GM06990 (cell line): ENCODE measurements around the gene KCNJ6.

Source experiments
- DNase-seq: peaks from one replicate; pipeline ENCODE4 v3.0.0-alpha.2; 2011; ENCODE audit not compliant: insufficient read length; ENCODE audit errors: extremely low read depth
- H3K27me3 ChIP-seq: replicated peaks from 2 replicates; pipeline ENCODE4 v1.6.0; 2011; ENCODE audit warnings: low read length; ENCODE audit not compliant: control insufficient read depth, insufficient read depth
- H3K36me3 ChIP-seq: 2 replicates; pipeline ENCODE4 v1.5.1; 2011; ENCODE audit warnings: low read length; ENCODE audit not compliant: control insufficient read depth, insufficient read depth
- H3K4me3 ChIP-seq: replicated peaks from 2 replicates; pipeline ENCODE4 v1.5.1; 2011; ENCODE audit warnings: low read depth, mild to moderate bottlenecking, control low read depth, low read length
- TF ChIP-seq, protein P1 (sequence below): IDR thresholded peaks from 2 replicates; pipeline ENCODE4 v1.5.1; 2011; ENCODE audit warnings: low read length, control low read depth, mild to moderate bottlenecking, inconsistent platforms; ENCODE audit not compliant: insufficient read depth, poor library complexity, severe bottlenecking

Gene KCNJ6

DNA sequence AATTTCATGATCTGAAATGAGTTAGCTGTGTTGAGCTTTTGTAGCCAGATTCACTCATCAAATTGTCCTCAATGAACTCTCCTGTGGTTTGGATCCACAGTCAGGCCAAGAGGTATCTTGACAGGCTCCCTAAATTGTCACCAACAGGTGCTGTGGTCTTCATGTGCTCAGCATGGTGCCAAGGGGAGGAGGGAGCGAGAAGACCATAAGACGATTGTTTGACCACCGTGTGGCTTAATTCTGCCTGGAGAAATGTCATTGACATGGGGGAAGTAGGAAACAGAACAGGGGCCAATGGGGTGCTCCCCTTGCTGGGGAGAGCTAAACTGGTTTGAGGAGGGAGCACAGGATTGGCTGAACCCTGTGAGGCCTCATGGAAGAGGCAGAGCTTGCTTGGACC is 219.3 kb downstream of the KCNJ6 start:
- TF ChIP-seq, protein P1, sequence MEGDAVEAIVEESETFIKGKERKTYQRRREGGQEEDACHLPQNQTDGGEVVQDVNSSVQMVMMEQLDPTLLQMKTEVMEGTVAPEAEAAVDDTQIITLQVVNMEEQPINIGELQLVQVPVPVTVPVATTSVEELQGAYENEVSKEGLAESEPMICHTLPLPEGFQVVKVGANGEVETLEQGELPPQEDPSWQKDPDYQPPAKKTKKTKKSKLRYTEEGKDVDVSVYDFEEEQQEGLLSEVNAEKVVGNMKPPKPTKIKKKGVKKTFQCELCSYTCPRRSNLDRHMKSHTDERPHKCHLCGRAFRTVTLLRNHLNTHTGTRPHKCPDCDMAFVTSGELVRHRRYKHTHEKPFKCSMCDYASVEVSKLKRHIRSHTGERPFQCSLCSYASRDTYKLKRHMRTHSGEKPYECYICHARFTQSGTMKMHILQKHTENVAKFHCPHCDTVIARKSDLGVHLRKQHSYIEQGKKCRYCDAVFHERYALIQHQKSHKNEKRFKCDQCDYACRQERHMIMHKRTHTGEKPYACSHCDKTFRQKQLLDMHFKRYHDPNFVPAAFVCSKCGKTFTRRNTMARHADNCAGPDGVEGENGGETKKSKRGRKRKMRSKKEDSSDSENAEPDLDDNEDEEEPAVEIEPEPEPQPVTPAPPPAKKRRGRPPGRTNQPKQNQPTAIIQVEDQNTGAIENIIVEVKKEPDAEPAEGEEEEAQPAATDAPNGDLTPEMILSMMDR = no peak
- Histone ChIP-seq H3K36me3 (no peaks in the 10 kb centered on the region), H3K27me3 (no peaks in the 10 kb centered on the region), H3K4me3 (no peak overlapping the region)
- no peak for DNase-seq

DNA sequence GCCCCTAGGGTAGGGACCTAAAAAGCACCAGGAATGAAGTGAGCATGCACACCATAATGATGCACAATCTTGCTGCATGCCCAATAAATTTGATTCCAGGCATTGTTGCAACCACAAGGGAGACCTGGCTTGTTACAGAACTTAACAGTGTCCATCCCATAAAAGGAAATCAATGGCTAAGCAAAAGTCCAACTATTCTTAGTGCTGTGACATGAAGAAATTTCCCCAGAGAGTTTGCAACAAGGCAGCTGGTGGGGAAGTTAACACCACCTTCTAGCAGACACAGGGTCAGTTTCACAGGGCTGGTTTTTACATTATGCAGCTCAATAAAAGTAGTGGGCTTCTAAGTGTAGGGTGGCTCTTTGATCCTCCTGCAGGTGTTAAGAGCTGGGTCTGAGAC is 221.1 kb downstream of the KCNJ6 start:
- Histone ChIP-seq H3K27me3 (no peaks in the 10 kb centered on the region), H3K4me3 (no peak overlapping the region), H3K36me3 (no peaks in the 10 kb centered on the region)
- no peak for DNase-seq
- TF ChIP-seq, protein P1 = no peak

DNA sequence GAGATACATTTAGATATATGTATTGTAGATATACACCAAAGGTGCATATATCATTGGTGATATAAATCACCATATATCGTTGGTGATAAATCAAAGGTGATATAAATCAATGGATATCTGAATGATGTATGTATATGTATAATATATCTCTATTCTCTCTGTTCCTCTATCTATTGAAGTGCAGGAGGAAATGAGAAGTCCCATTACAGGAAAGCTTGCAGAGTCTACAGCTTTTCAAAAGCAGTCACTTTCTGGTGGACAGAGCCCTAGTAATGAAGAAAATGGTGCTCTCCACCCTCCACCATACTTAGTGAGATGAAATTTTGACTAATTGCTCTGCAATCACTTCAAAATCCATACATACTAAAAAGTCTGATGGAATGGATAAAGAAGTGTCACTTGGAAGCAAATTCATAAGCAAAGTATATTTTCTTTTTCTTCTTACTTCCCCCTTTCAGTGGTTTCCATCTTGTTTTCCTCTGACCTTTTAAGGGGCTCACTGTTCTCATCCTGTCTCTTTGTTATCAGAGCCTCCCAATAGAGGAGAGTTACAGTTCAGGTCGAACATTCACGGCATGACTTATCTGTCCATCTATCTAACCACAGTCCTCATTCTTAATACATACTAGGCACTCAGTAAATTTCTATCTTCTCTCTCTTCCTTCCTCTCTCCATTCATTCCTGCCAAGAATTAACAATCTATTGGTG is 227.2 kb downstream of the KCNJ6 start:
- Histone ChIP-seq H3K27me3 (no peaks in the 10 kb centered on the region), H3K4me3 (no peak overlapping the region), H3K36me3 (no peaks in the 10 kb centered on the region)
- DNase-seq = no peak
- TF ChIP-seq, protein P1 = no peak

DNA sequence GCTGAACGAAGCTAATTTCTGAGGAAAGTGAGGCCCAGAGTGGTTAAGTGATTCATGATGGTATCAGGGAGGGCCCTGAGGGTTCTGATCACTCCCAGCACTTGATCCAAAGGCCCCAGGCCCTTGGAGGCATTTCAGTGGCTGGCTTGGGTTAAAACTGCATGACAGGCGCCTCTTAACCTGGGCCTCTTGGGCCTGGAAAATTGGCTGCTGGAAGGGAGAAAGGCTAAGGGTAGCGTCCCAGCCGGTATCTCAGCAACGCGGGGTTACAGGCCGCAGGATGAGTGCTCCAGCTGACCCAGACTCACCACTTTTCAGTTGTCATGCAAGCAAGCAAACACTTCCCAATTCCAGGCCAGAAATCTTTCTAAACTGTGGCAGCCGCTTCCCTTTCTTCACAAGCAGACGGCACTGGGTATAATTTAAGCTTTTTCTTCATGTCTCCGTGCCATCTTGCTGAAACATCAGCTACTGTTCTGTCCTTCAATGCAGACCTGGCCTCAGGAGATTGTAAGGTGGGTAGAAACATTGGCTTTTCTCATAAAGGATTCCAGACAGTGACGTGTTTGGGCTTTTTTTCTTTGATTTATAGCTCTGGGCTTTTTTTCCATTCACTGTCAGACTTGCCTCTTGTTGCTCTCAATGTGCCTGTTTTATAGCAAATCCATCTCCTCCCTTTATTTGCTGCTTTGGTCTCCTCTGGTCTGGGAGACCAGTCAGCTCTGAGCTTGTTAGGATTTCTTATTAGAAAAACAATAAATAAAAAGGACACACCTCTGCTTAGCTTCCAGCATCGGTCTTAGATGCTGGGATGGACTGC is 229.1 kb downstream of the KCNJ6 start:
- TF ChIP-seq, protein P1 = no peak
- Histone ChIP-seq H3K36me3 (no peaks in the 10 kb centered on the region), H3K4me3 (no peak overlapping the region), H3K27me3 (no peaks in the 10 kb centered on the region)
- no peak for DNase-seq

DNA sequence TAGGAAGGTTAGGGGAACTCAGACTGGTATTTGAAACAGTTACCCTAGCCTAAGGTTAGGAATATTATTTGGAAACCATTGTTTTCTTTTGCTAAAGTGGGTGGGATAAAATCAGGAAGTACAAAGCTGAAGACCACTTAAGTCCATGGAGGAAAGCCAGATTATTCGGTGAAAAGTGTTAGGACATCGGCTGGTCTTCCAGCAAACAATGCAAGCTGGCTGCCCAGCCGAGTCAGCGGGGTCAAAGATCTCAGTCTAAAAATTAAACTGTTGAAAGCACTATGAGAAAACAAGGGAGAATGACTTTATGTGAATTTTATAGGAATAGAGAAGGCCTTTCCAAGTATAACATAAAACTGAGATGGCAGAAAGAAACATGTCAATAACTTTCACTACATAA is 231.7 kb downstream of the KCNJ6 start:
- Histone ChIP-seq H3K36me3 (no peaks in the 10 kb centered on the region), H3K27me3 (no peaks in the 10 kb centered on the region), H3K4me3 (no peak overlapping the region)
- TF ChIP-seq, protein P1 = no peak
- DNase-seq = no peak
